Effector memory CD4-positive, alpha-beta T cell (primary cell): ENCODE results near the gene NPAP1.
"Not testable (repeated sequence)": the region's sequence is repeated elsewhere in the genome, so short reads cannot be mapped to it uniquely, and the experiment has no call there.

Experiments
- DNase-seq, 3 donors: peaks; one replicate each; pipeline ENCODE4 v3.0.0-alpha.2; 2020
- H3K27ac ChIP-seq: 2 replicates; pipeline ENCODE4 v1.7.0; 2013; ENCODE audit warnings: mild to moderate bottlenecking, low read length, moderate library complexity; ENCODE audit not compliant: insufficient read depth, poor library complexity, severe bottlenecking
- H3K27me3 ChIP-seq: replicated peaks from 2 replicates; pipeline ENCODE4 v1.7.0; 2013; ENCODE audit warnings: mild to moderate bottlenecking, low read length; ENCODE audit not compliant: insufficient read depth, control insufficient read depth, poor library complexity, severe bottlenecking
- H3K36me3 ChIP-seq: 2 replicates; pipeline ENCODE4 v1.7.0; 2013; ENCODE audit warnings: mild to moderate bottlenecking, low read length, moderate library complexity; ENCODE audit not compliant: control insufficient read depth, insufficient read depth
- H3K4me1 ChIP-seq: 2 replicates; pipeline ENCODE4 v1.7.0; 2013; ENCODE audit warnings: low read length, mild to moderate bottlenecking; ENCODE audit not compliant: control insufficient read depth, insufficient read depth, poor library complexity, severe bottlenecking
- H3K4me3 ChIP-seq: 2 replicates; pipeline ENCODE4 v1.7.0; 2013; ENCODE audit warnings: low read length, low read depth, mild to moderate bottlenecking; ENCODE audit not compliant: insufficient read depth, poor library complexity, severe bottlenecking
- H3K9me3 ChIP-seq: 2 replicates; pipeline ENCODE4 v1.7.0; 2013; ENCODE audit warnings: mild to moderate bottlenecking, low read length, moderate library complexity; ENCODE audit not compliant: control insufficient read depth
- total RNA-seq, 3 donors: gene quantifications; one replicate each; lab custom pipeline; 2026; lab: John Stamatoyannopoulos, UW

Gene NPAP1, protein sequence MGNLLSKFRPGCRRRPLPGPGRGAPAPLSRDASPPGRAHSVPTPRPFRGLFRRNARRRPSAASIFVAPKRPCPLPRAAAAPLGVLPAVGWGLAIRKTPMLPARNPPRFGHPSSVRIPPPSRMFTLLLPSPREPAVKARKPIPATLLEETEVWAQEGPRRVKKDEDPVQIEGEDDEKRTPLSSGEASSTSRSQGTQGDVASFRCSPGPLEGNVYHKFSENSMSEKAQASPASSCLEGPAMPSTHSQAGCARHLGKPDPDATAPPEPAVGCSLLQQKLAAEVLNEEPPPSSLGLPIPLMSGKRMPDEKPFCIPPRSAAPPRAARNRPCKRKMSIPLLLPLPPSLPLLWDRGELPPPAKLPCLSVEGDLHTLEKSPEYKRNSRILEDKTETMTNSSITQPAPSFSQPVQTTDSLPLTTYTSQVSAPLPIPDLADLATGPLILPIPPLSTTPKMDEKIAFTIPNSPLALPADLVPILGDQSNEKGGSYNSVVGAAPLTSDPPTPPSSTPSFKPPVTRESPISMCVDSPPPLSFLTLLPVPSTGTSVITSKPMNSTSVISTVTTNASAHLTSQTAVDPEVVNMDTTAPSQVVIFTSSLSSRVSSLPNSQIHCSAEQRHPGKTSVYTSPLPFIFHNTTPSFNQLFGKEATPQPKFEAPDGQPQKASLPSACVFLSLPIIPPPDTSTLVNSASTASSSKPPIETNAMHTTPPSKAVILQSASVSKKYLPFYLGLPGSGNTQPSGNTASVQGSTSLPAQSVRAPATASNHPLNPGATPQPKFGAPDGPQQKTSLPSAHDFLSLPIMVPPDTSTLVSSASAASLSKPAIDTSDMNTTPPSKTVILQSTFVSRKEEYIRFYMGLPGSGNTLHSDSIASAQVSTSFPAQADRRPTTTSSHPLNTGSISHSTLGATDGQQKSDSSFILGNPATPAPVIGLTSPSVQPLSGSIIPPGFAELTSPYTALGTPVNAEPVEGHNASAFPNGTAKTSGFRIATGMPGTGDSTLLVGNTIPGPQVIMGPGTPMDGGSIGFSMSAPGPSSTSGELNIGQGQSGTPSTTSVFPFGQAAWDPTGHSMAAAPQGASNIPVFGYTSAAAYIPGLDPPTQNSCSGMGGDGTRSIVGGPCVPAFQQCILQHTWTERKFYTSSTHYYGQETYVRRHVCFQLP
- total RNA-seq: 0 to 0.17 (median 0) reads per million in 3 donors

DNA sequence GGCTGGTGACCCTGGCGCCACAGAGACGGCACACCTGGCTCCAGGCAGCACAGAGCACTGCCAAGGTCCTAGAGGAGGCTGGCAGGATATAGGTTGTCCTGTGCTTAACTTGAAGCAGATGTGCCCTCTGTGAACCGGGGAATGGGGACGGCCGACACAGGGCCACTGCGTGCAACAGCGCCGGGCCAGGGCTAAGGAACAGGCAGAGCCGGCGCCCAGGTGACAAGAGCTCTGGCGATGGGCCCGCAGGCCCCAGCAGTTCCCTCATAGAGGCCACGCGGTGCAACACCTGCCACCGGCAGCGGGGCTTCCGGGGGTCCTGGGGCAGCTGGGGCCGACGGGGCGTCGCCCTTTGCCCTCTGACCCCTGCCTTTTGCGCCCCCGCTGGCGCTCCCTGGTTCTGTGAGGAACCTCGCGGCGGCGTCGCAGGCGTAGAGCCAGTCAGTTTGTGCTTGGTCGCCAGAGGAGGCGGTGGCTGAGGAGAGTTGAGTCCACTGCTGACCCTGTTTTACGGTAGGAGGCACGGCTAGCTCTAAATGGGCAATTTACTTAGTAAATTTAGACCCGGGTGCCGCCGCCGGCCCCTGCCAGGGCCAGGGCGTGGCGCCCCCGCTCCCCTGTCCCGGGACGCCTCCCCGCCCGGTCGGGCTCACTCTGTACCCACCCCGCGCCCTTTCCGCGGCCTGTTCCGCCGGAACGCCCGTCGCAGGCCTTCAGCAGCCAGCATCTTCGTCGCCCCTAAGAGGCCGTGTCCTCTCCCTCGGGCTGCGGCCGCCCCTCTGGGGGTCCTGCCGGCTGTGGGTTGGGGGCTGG is at the start of gene NPAP1:
Gene NPAP1, plus strand, starts transcription at position 444 of the 813 bp plus-strand sequence. Its CDS starts 93 bp downstream, at position 537.
- no peak for DNase-seq
- no peak within 1 kb of the TSS for H3K4me3 ChIP-seq
- H3K9me3 ChIP-seq: no peaks in the 10 kb centered on the region
- H3K4me1 ChIP-seq: no peaks in the 10 kb centered on the region
- no peaks in the 10 kb centered on the region for H3K36me3 ChIP-seq
- no peak within 1 kb of the TSS for H3K27ac ChIP-seq
- H3K27me3 ChIP-seq: no peaks in the 10 kb centered on the region

DNA sequence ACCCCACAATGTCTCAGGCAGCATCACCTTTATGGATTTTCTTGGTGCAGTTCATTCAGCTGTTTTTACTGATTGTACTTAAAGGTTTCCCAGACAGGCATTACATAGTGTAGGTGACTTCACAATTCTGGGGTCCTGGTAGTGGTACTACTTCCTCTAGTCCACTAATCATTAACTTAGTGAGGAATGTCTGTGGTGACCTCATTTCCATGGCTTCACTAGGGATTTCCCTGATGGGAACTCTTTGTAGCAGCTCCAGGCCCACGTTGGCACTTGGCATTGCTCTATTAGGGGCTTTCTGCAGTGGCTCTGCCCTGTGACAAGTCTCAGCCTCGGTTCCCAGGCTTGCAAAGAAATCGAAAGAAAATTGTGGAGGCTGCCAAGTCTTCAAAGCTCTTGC is 48.1 kb upstream of the NPAP1 start:
- H3K9me3 ChIP-seq: no peaks in the 10 kb centered on the region
- H3K4me1 ChIP-seq: no peaks in the 10 kb centered on the region
- no peaks in the 10 kb centered on the region for H3K36me3 ChIP-seq
- H3K4me3 ChIP-seq: no peak overlapping the region
- no peaks in the 10 kb centered on the region for H3K27me3 ChIP-seq
- no peak for DNase-seq
- no peak overlapping the region for H3K27ac ChIP-seq

DNA sequence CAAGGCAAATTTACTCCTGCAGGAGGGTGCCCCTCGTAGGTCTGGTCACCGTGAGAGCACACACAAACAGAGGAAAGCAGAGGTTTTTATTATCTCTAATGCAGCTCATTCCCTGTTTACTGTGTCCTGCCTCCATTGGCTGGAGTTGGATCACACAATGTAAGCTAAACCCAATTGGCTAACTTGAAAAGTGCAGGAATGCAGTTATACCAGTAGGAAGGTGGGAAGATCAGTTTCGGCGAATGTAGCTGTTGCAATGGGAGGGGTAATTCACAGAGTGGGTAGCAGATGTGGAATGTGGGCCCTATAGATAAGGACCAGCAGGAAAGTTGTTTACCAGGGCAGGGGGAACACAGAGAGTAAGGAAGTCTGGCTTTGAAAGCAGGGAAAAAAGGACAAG is 42.5 kb upstream of the NPAP1 start:
- H3K27ac ChIP-seq: no peak overlapping the region
- H3K9me3 ChIP-seq: no peaks in the 10 kb centered on the region
- no peaks in the 10 kb centered on the region for H3K36me3 ChIP-seq
- DNase-seq: no peak
- no peak overlapping the region for H3K4me3 ChIP-seq
- no peaks in the 10 kb centered on the region for H3K4me1 ChIP-seq
- no peaks in the 10 kb centered on the region for H3K27me3 ChIP-seq

DNA sequence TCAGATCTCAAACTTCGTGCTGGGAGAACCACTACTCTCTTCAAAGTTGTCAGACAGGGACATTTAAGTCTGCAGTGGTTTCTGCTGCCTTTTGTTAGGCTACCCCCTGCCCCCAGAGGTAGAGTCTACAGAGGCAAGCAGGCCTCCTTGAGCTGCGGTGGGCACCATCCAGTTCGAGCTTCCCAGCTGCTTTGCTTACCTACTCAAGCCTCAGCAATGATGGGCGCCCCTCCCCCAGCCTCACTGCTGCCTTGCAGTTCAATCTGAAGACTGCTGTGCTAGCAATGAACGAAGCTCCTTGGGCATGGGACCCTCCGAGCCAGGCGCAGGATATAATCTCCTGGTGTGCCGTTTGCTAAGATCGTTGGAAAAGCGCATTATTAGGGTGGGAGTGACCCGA is 36.2 kb upstream of the NPAP1 start:
- not testable (repeated sequence) for H3K27me3 ChIP-seq, H3K27ac ChIP-seq, DNase-seq, H3K9me3 ChIP-seq, H3K4me3 ChIP-seq, H3K36me3 ChIP-seq, H3K4me1 ChIP-seq

DNA sequence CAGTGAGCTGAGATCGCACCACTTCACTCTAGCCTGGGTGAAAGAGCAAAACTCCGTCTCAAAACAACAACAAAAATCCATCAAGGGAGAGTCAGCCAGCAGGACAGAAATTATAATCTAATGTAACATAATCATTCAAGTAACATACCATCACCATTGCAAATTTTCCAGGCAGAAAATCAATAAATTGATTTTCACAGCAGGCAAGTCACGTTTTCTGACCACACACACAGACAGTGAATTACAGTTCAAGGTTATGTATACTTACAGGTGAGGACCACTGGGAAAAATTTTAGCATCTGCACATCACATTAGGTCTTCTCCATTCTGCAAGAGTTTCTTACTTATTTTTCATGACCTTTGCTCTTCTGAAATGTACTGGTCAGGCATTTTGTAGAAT is 29.9 kb upstream of the NPAP1 start:
- H3K27me3 ChIP-seq: no peaks in the 10 kb centered on the region
- no peaks in the 10 kb centered on the region for H3K9me3 ChIP-seq
- no peaks in the 10 kb centered on the region for H3K36me3 ChIP-seq
- DNase-seq: no peak
- no peak overlapping the region for H3K4me3 ChIP-seq
- no peak overlapping the region for H3K27ac ChIP-seq
- H3K4me1 ChIP-seq: no peaks in the 10 kb centered on the region

DNA sequence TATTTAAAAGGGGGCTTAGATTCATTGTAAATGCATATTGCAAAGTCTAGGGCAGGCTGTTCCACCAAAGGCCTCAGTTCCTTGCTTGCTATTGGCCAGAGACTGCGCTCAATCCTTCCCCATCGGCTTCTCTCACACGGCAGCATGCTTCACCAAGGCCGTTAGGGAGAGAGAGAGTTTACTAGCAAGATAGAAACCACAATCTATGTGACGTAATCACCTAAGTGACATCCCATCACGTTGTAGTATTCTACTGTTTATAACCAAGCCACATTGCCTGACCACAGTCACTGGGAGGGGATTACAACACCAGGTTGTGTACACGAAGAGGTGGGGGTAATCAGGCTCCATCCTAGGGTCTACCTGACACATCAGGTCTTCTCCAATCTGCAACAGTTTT is 16.0 kb upstream of the NPAP1 start:
- Histone ChIP-seq H3K4me3 (no peak overlapping the region), H3K9me3 (no peaks in the 10 kb centered on the region), H3K27ac (no peak overlapping the region), H3K27me3 (no peaks in the 10 kb centered on the region), H3K4me1 (no peaks in the 10 kb centered on the region), H3K36me3 (no peaks in the 10 kb centered on the region)
- DNase-seq: no peak

DNA sequence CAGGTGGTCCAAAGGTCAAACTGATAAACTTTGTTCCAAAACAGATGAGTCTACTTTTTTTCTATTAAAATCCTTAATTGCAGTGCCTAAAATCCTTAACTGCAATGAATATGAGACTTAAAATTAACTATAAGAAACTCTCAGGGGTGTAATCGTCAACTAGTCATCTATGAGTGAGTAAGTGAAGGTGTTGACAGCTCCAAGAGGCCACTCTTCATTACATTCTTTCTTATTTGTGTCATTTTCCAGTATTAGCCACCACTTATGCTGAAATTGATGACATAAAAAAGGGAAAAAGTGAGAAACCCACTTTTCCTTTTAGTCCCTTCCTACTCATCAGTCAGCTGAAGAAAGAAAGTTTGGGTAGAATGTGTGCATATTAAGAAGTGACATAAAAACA is 12.6 kb upstream of the NPAP1 start:
- Histone ChIP-seq H3K9me3 (no peaks in the 10 kb centered on the region), H3K4me1 (no peaks in the 10 kb centered on the region), H3K4me3 (no peak overlapping the region), H3K27me3 (no peaks in the 10 kb centered on the region), H3K36me3 (no peaks in the 10 kb centered on the region), H3K27ac (no peak overlapping the region)
- no peak for DNase-seq

DNA sequence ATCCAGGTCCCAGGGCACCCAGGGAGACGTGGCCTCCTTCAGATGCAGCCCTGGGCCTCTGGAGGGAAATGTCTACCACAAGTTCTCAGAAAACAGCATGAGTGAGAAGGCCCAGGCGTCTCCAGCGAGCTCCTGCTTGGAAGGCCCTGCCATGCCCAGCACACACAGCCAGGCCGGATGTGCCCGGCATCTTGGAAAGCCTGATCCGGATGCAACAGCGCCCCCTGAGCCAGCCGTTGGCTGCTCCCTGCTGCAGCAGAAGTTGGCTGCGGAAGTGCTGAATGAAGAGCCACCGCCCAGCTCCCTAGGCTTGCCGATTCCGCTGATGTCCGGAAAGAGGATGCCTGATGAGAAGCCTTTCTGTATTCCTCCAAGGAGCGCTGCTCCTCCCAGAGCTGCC is 856 bp downstream of the NPAP1 start:
- no peak overlapping the region for H3K4me3 ChIP-seq
- no peak overlapping the region for H3K27ac ChIP-seq
- DNase-seq: no peak
- no peaks in the 10 kb centered on the region for H3K36me3 ChIP-seq
- H3K4me1 ChIP-seq: no peaks in the 10 kb centered on the region
- no peaks in the 10 kb centered on the region for H3K9me3 ChIP-seq
- no peaks in the 10 kb centered on the region for H3K27me3 ChIP-seq

DNA sequence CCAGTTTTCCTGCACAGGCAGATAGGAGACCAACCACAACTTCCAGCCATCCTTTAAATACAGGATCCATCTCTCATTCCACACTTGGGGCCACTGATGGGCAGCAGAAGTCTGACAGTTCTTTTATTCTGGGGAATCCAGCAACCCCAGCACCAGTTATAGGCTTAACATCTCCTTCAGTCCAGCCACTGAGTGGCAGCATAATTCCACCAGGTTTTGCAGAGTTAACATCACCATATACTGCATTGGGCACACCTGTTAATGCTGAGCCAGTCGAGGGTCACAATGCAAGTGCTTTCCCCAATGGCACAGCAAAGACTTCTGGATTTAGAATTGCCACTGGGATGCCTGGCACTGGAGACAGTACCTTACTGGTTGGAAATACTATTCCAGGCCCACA is 2.9 kb downstream of the NPAP1 start:
- H3K4me1 ChIP-seq: no peaks in the 10 kb centered on the region
- H3K4me3 ChIP-seq: no peak overlapping the region
- H3K27me3 ChIP-seq: no peaks in the 10 kb centered on the region
- H3K27ac ChIP-seq: no peak overlapping the region
- no peak for DNase-seq
- H3K36me3 ChIP-seq: no peaks in the 10 kb centered on the region
- no peaks in the 10 kb centered on the region for H3K9me3 ChIP-seq
